HG02610 (cell line): Measurements from ENCODE around the gene ZNF506.
"Not testable (repeated sequence)": the region's sequence is repeated elsewhere in the genome, so short reads cannot be mapped to it uniquely, and the experiment has no call there.

ENCODE experiments used
- ATAC-seq: cut with Tn5 transposase; IDR thresholded peaks from one replicate; pipeline ENCODE4 v1.9.1; 2021; ENCODE audit warnings: mild to moderate bottlenecking, moderate library complexity; ENCODE audit not compliant: unreplicated experiment

ZNF506 gene

DNA sequence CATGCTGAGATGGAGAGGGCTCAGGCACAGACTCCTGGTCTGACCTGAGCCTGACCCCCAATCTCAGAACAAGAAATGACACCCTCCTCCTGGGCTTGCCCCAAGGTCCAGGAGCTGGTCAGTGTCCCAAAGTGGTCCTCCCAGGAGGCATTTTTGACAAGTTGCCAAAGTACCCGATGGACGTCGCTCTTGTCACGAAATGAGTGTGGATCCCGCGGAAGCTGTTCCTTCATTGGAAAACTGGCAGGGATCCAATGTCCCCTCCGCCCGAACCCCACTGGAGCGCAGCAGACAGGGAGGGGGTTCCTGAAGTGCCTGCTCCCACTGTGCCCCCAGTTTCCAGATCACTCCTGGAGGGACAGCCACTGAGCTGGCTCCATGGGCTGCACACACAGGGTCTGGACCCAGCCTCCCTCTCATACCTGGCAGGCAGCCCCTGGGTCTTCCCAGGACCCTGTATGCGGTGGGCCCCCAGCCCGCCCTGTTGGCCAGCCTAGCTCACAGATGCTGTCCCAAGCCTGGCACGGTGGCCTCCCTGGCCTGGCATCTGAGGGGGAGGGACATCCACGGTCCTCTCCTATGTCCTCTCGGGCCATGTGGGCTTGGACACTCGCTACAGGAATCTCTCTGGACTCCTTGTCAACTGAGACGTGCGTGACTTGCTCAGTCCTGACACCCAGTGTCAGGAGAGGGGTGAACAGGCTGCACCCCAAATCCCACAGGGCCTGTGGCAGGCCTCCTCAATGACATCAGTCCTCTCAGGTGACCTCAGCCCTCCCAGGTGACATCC lies 75.9 kb downstream of the ZNF506 start:
- ATAC-seq = no peak

DNA sequence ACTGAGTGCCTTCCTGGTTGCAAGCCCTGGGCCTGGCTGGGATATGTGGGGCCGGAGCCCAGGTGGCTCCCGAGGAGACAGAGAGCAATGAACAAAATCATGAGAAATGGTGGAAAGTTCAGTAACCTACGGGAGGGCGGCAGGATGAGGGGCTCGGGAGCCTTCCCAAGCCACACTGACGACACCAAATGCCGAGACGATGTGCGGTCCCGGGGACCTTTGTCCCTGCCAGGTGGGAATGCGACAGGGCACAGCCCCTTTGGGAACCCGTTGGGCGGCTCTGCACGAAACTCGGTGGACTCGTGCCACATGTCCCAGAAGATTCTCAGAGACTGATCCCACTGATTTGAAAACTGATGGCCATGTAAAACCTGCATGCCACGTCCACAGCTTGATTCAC lies 76.9 kb downstream of the ZNF506 start:
- ATAC-seq = no peak

DNA sequence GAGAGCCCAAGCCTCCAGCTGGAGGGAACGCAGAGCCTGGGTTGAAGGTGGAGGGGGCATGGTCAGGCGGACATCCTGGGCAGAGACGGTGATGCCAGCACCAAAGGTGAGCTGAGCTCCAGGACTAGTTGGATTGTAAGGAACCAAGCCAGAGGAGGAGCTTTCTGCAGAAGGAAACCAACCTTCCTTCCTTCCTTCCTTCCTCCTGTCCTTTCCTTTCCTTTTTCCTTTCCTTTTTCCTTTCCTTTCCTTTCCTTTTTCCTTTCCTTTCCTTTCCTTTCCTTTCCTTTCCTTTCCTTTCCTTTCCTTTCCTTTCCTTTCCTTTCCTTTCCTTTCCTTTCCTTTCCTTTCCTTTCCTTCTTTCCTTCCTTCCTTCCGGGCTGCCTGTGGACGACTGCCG lies 77.6 kb downstream of the ZNF506 start:
- not testable (repeated sequence) for ATAC-seq

DNA sequence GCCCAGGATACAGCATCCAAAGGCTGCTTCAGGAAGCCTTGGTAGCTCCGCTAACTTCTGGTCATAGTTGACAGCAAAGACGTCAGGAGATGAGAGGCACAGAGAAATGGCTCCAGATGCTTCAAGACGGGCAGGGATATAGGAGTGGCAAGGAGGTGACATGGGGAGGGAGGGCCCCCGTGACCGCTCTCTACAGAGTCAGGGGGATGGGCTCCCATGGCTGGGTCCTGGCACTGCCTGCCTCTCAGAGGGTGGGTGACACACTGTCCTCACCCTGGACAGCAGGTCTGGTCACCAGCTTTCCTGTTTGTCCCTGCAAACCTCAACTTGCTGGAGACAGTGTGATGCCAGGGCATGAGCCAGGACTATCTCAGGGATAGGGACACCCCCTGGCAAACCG lies 78.4 kb downstream of the ZNF506 start:
- no peak for ATAC-seq

DNA sequence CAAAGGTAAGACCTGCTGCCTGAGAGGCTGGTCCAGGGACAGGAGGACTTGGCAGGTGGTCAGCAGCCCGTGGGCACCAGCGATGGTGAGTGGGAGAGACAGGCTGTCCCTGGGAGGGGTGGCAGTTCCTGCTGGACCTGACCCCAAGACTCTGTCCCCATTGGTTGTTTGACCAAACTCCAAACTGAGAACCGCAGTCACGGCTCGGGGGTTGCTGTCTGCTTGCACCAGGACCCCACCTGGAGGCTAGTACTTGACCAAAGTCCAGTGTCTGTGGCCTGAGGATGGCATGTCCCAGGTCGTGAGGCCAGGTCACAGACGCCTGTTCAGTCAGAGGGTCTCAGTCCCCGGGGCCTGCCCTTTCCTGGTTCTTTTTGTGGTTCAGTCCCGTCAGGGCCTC lies 78.8 kb downstream of the ZNF506 start:
- no peak for ATAC-seq
